ENCODE results near the gene OR51B6.
"Not testable (repeated sequence)": the region's sequence is repeated elsewhere in the genome, so short reads cannot be mapped to it uniquely, and the experiment has no call there.

The OR51B6 gene

DNA sequence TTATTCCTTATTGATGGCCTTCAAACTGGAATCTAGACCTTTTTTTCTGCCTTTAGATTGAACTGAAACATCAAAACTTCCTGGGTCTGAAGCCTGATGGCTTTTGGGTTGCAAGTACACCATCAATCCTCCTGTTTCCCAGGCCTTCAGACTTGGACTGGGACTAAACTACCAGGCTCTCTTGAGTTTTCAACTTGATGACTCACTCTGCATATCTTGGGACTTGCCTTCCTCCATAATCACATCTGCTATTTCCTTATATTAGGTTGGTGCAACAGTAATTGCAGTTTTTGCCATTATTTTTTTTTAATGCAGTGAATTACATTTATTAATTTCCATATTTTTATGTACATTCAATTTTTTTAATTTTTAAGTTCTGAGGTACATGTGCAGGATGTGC lies 15.0 kb upstream of the OR51B6 start:
- H2AFZ ChIP-seq (ENCODE audit: low read length, unreplicated experiment), result no peak overlapping the region
- no peak overlapping the region for H3K27ac ChIP-seq (ENCODE audit: low read depth, low read length)
- no peak overlapping the region for H3K4me3 ChIP-seq (ENCODE audit: low read depth, low read length)
- H3K79me2 ChIP-seq (ENCODE audit: control insufficient read depth, insufficient read depth, low read length, unreplicated experiment), result no peaks in the 10 kb centered on the region
- H3K36me3 ChIP-seq (ENCODE audit: insufficient read depth, low read length), result no peaks in the 10 kb centered on the region
- no peaks in the 10 kb centered on the region for H3K4me1 ChIP-seq (ENCODE audit: control insufficient read depth, insufficient read depth, low read length, unreplicated experiment)
- H3K27me3 ChIP-seq (ENCODE audit: insufficient read depth, low read length), result no peaks in the 10 kb centered on the region

DNA sequence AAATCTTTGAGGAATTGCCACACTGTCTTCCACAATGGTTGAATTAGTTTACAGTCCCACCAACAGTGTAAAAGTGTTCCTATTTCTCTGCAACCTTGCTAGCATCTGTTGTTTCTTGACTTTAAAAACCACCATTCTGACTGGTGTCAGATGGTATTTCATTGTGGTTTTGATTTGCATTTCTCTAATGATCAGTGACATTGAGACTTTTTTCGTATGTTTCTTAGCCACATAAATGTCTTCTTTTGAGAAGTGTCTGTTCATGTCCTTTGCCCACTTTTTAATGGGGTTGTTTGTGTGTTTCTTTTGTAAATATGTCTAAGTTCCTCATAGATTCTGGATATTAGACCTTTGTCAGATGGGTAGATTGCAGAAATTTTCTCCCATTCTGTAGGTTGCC lies 14.1 kb upstream of the OR51B6 start:
- not testable (repeated sequence) for H3K79me2 ChIP-seq (ENCODE audit: control insufficient read depth, insufficient read depth, low read length, unreplicated experiment); H3K4me1 ChIP-seq (ENCODE audit: control insufficient read depth, insufficient read depth, low read length, unreplicated experiment); H3K4me3 ChIP-seq (ENCODE audit: low read depth, low read length); H3K36me3 ChIP-seq (ENCODE audit: insufficient read depth, low read length); H2AFZ ChIP-seq (ENCODE audit: low read length, unreplicated experiment); H3K27ac ChIP-seq (ENCODE audit: low read depth, low read length); H3K27me3 ChIP-seq (ENCODE audit: insufficient read depth, low read length)

DNA sequence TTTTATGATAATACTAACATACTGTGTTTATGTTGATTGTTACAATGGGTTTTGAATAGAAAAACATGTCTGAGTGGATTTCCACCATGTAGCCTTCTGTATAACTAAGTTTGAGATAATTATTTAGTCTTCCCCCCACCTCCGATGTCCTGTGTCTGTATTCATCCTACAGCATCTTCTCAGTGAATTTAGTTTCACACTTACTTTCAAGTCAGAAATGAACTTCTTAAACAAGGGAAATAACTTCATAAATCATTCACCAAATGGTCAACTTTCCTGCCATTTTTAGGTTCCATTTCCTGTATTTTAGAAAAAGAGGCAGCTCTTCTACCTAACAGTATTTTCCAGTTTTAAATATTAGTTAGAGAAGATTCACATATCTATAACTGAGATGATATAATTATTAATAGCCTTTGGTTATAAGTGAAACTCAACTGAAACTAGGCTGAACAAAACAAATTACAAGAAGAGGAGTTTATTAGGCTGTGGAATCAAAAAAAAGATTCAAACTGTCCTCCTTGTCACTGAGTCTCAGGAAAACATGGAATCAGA lies 11.5 kb upstream of the OR51B6 start:
- H3K36me3 ChIP-seq (ENCODE audit: insufficient read depth, low read length), result no peaks in the 10 kb centered on the region
- no peak overlapping the region for H3K27ac ChIP-seq (ENCODE audit: low read depth, low read length)
- no peaks in the 10 kb centered on the region for H3K27me3 ChIP-seq (ENCODE audit: insufficient read depth, low read length)
- H3K79me2 ChIP-seq (ENCODE audit: control insufficient read depth, insufficient read depth, low read length, unreplicated experiment), result no peaks in the 10 kb centered on the region
- H3K4me3 ChIP-seq (ENCODE audit: low read depth, low read length), result no peak overlapping the region
- H3K4me1 ChIP-seq (ENCODE audit: control insufficient read depth, insufficient read depth, low read length, unreplicated experiment), result peaks cover 12% of the 10 kb centered on the region
- H2AFZ ChIP-seq (ENCODE audit: low read length, unreplicated experiment), result no peak overlapping the region

DNA sequence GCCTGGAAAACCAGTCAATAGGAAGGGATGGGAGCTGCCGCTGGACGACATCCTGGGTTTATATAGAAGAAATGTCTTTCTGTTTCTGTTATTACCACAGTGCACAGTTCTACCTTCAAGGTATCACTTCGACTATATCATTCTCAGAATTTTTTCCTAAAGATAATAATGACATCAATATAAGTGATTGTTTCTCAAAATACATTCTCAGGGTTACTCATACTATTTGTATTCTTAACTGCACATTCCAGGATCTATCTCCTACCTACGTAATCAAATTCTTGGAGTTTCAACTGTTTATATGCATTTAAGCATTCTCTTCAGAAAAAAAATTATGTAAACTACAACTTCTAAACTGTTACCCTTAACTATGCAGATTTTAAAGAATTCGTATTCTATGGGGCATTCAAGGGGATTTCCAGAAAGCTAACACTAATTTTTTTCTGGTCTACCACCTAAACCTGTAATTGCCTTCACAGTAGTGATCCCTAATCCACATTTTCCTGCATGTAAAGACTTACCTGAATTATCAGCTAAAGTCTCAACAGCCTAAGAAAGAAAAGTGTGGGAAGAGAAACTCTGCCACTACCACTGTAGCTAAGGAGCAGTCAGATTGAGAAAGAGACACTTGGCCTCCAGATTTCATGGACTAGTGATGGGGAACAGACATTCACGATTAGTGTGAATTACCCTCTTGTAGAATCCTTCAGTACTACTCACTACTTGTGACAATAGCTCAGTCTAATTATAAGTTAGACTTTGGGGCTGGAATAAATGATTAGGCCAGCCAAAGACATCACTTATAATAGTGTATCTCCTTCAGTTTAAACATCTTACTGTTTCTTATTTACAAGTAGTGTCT lies 7.6 kb upstream of the OR51B6 start, which contains the start of gene OR51B5:
TSS of gene OR51B5 (minus strand) at position 51 of the 862 bp plus-strand sequence. CDS start at position 51, 0 bp downstream.
- Histone ChIP-seq H3K36me3 (ENCODE audit: insufficient read depth, low read length) (no peaks in the 10 kb centered on the region), H3K27me3 (ENCODE audit: insufficient read depth, low read length) (no peaks in the 10 kb centered on the region), H2AFZ (ENCODE audit: low read length, unreplicated experiment) (peak within 1 kb of the TSS; percentile 25), H3K79me2 (ENCODE audit: control insufficient read depth, insufficient read depth, low read length, unreplicated experiment) (no peaks in the 10 kb centered on the region), H3K4me3 (ENCODE audit: low read depth, low read length) (no peak within 1 kb of the TSS), H3K27ac (ENCODE audit: low read depth, low read length) (peak within 1 kb of the TSS; percentile 50), H3K4me1 (ENCODE audit: control insufficient read depth, insufficient read depth, low read length, unreplicated experiment) (peaks cover 23% of the 10 kb centered on the region)

DNA sequence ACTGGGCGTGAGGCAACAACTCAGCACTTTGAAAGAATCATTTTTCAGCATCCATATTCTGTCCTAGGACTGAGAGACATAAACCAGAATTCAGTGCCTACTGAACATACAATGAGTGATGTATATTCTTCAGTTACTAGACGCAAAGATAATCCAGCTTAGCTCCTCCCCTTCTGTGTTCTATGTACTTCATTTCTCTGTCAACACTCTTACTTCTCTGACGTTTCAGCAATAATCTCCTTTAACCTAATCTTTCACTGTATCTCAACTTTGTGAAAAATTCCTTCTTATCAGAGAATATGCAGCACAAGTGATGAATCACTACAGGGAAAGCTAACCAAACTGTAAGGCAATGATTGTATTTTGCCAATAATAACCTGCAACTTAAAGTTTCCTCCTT lies 5.5 kb upstream of the OR51B6 start:
- peaks cover 23% of the 10 kb centered on the region for H3K4me1 ChIP-seq (ENCODE audit: control insufficient read depth, insufficient read depth, low read length, unreplicated experiment)
- H3K79me2 ChIP-seq (ENCODE audit: control insufficient read depth, insufficient read depth, low read length, unreplicated experiment), result no peaks in the 10 kb centered on the region
- H3K27me3 ChIP-seq (ENCODE audit: insufficient read depth, low read length), result no peaks in the 10 kb centered on the region
- H3K27ac ChIP-seq (ENCODE audit: low read depth, low read length), result no peak overlapping the region
- H2AFZ ChIP-seq (ENCODE audit: low read length, unreplicated experiment), result no peak overlapping the region
- no peak overlapping the region for H3K4me3 ChIP-seq (ENCODE audit: low read depth, low read length)
- no peaks in the 10 kb centered on the region for H3K36me3 ChIP-seq (ENCODE audit: insufficient read depth, low read length)

DNA sequence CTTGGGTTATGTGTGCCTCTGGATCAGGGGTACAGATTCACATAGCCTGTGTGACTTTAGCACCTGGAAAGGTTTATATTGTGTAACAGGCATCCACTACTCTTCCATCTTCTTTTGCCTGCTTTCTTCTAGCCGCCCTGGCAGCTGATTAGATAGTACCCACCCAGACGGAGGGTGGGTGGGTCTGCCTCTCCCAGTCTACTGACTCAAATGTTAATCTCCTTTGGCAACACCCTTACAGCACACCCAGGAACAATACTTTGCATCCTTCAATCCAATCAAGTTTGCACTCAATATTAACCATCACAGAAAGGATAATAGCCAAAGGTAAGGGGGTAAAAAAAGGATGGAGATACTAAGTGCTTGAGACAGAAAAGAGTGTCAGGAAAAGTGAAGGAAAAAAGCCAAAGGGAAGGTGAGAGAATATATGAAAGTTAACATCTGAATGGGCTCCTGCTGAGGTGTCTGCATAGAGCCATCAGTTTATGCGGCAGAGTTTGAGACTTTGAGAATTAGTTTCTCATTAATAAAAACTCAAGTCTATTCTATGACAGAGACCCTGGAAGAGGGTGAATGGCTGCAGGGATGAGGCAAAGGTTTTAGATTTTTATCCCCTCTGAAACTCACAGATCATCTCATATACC lies 2.6 kb upstream of the OR51B6 start:
- H3K27me3 ChIP-seq (ENCODE audit: insufficient read depth, low read length), result no peaks in the 10 kb centered on the region
- no peaks in the 10 kb centered on the region for H3K79me2 ChIP-seq (ENCODE audit: control insufficient read depth, insufficient read depth, low read length, unreplicated experiment)

DNA sequence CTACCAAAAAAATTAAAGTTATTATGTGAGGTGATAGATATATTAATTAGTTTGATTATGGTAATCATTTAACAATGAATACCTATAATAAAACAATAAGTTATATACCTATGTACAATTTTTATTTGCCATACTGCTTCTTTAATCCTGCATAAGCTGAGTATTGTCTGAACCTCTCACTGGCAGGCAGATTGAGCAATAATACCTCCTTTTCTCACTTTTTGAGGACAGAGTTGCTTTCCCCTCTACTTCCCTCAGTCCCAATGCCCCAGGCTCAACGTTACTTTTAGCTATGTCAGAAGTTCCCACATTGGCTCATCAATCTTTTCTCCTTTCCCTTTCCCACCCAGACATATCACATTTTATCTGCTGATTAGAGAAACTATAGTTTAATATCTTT lies 1.8 kb upstream of the OR51B6 start:
- Histone ChIP-seq H3K27ac (ENCODE audit: low read depth, low read length) (no peak overlapping the region), H3K79me2 (ENCODE audit: control insufficient read depth, insufficient read depth, low read length, unreplicated experiment) (no peaks in the 10 kb centered on the region), H3K27me3 (ENCODE audit: insufficient read depth, low read length) (no peaks in the 10 kb centered on the region), H3K4me3 (ENCODE audit: low read depth, low read length) (no peak overlapping the region), H2AFZ (ENCODE audit: low read length, unreplicated experiment) (no peak overlapping the region), H3K36me3 (ENCODE audit: insufficient read depth, low read length) (no peaks in the 10 kb centered on the region), H3K4me1 (ENCODE audit: control insufficient read depth, insufficient read depth, low read length, unreplicated experiment) (peaks cover 12% of the 10 kb centered on the region)

More for the DNA sequence above, 2.6 kb upstream of the OR51B6 start:
- no peak overlapping the region for H3K27ac ChIP-seq (ENCODE audit: low read depth, low read length)
- no peaks in the 10 kb centered on the region for H3K36me3 ChIP-seq (ENCODE audit: insufficient read depth, low read length)
- H2AFZ ChIP-seq (ENCODE audit: low read length, unreplicated experiment), result no peak overlapping the region
- peaks cover 16% of the 10 kb centered on the region for H3K4me1 ChIP-seq (ENCODE audit: control insufficient read depth, insufficient read depth, low read length, unreplicated experiment)
- no peak overlapping the region for H3K4me3 ChIP-seq (ENCODE audit: low read depth, low read length)

DNA sequence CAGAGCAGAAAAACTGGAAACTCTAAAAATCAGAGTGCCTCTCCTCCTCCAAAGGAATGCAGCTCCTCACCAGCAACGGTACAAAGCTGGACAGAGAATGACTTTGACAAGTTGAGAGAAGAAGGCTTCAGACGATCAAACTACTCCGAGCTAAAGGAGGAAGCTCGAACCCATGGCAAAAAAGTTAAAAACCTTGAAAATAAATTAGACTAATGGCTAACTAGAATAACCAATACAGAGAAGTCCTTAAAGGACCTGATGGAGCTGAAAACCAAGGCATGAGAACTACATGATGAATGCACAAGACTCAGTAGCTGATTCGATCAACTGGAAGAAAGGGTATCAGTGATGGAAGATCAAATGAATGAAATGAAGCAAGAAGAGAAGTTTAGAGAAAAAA lies 4.7 kb downstream of the OR51B6 start:
- not testable (repeated sequence) for H3K27ac ChIP-seq (ENCODE audit: low read depth, low read length); H3K36me3 ChIP-seq (ENCODE audit: insufficient read depth, low read length); H2AFZ ChIP-seq (ENCODE audit: low read length, unreplicated experiment); H3K79me2 ChIP-seq (ENCODE audit: control insufficient read depth, insufficient read depth, low read length, unreplicated experiment); H3K27me3 ChIP-seq (ENCODE audit: insufficient read depth, low read length); H3K4me3 ChIP-seq (ENCODE audit: low read depth, low read length); H3K4me1 ChIP-seq (ENCODE audit: control insufficient read depth, insufficient read depth, low read length, unreplicated experiment)

DNA sequence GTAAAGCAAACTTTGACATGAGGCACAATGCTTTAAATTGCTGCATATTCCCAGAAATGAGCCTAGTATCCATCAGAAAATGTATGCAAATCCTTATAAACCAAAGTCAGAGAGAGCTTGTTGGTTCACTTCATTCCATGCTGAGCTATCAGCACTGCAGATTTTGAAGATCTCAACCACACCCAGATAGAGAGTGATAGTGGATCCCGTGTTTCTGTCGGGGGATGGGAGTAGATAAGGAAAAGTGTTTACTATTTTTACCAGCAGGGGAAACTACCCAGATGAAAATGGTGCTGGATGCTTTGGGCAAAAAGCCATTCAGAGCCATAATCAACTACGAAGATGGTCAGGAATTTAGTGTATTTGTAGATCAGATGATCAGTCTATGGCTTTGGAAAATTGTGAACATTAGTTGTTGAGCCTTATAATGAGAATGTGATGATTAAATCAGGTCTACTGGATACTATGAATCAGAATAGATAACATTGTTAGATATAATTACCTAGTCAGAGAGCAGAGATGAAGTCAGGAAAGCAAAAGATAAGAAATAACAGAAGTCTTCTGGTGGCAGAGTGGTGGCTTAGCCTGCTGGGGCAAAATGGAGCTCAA lies 10.8 kb downstream of the OR51B6 start:
- Histone ChIP-seq H3K4me1 (ENCODE audit: control insufficient read depth, insufficient read depth, low read length, unreplicated experiment) (peaks cover 41% of the 10 kb centered on the region), H3K27ac (ENCODE audit: low read depth, low read length) (no peak overlapping the region)

DNA sequence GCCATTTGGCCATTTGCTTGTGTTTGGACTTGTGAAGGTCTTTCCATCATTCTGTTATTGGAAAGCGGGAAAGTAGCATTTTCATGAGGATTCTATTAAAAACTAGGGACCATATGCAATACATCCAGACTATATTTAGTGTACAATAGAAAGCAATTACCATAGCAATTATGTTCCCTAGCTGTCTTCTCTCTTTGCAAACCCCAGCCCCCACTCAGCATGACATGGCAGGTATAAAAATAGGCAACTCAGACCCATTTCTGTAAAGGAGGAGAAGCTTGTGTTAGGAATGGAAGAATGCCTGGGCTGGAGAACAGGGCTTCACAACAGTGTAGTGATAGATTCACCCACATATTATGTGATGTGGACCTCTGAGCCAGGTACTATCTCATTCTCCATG lies 12.4 kb downstream of the OR51B6 start:
- Histone ChIP-seq H3K79me2 (ENCODE audit: control insufficient read depth, insufficient read depth, low read length, unreplicated experiment) (no peaks in the 10 kb centered on the region), H3K4me3 (ENCODE audit: low read depth, low read length) (no peak overlapping the region)

More for the DNA sequence above, 10.8 kb downstream of the OR51B6 start:
- no peaks in the 10 kb centered on the region for H3K27me3 ChIP-seq (ENCODE audit: insufficient read depth, low read length)
- H3K4me3 ChIP-seq (ENCODE audit: low read depth, low read length), result no peak overlapping the region
- no peaks in the 10 kb centered on the region for H3K36me3 ChIP-seq (ENCODE audit: insufficient read depth, low read length)
- no peaks in the 10 kb centered on the region for H3K79me2 ChIP-seq (ENCODE audit: control insufficient read depth, insufficient read depth, low read length, unreplicated experiment)
- H2AFZ ChIP-seq (ENCODE audit: low read length, unreplicated experiment), result no peak overlapping the region

More for the DNA sequence above, 12.4 kb downstream of the OR51B6 start:
- H2AFZ ChIP-seq (ENCODE audit: low read length, unreplicated experiment), result no peak overlapping the region
- no peaks in the 10 kb centered on the region for H3K36me3 ChIP-seq (ENCODE audit: insufficient read depth, low read length)
- peaks cover 57% of the 10 kb centered on the region for H3K4me1 ChIP-seq (ENCODE audit: control insufficient read depth, insufficient read depth, low read length, unreplicated experiment)
- H3K27ac ChIP-seq (ENCODE audit: low read depth, low read length), result peak overlapping the region; percentile 84
- no peaks in the 10 kb centered on the region for H3K27me3 ChIP-seq (ENCODE audit: insufficient read depth, low read length)

Data from ACC112 (cell line).